UCSD-AML1 (cell line): ENCODE data around the gene ANO2.

ENCODE experiments used
- DNase-seq: peaks from one replicate; lab custom pipeline; 2025; ENCODE audit not compliant: unreplicated experiment; lab: John Stamatoyannopoulos, UW

The ANO2 gene

GRCh38 chr12:5921027-5921909 is 23.8 kb downstream of the ANO2 start:
- no peak for DNase-seq

DNA sequence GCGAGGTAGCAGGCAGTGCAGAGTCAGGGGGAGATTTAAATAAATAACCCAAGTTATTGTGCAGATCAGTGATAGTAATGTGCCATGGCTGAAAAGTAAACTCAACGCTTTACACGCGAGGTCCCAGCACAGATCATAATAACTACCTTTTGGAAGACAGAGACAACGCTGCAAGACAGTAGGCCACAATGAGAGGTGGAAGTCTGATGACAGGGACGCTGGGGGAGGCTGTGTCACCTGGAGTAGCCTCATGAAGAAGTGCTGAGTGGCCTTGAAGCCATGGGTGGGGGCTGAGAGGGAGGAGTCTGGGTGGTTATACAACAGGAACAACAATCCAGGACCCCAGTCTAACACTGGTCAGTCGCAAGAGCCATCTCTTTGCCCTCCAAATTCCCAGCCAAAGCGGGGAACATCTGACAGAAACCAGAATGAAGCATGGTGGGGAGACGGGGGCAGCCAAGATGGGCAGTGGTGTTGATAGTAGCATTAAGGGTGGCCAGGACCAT is 28.2 kb downstream of the ANO2 start:
- no peak for DNase-seq

DNA sequence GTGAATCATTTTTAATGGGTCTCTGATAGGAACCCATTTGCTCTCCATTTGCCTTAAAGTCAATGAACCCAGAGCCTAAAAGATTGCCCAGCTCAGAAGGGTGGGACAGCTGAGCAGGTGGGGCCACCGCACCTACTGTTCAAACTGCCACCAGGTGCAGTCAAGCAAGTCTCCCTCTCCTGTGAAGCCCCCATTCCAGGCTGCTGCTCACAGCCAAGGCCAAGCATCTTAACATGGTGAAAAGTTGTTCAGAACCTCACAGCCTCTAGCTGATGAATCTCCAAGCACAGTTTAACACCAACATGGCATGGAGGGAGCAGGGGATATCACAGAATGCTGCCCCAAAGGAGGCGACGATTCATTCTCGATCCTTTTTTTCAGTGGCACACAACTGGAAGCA is 29.5 kb downstream of the ANO2 start:
- no peak for DNase-seq

DNA sequence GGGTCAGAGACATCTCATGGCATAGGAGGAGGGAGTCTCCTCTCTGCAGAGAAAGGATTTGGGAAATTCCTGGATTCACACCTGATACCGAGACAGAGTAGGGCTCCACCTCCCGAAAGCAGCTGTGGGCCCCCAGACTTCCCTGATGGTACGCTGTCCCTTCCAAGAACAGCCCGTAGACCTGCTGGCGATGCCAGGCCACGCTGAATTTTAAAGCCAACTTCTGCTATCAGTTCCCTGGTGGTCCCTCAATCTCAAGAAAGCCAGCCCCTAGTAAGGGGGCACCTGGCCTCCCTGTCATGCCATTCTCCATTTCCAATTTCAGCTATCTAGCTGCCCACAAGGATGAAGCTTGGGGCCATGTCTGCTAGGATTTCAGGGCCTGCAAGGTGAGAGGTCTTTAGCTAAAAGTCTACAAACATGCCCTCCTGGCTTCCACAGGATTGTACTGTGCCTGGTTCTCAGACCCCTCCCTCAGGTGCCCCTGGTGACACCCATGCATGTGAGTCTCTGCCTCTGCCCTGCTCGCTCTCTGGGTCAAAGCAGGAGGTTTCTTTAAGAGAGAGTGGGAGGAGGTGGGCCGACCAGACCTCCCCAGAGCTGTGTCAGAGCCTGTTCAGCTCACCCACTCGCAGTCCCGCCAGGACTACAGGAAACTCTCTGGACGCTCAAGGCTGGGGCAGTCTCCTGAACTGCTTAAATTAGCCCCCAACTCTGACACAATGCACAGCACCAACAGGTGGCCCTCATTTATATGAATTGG is 30.5 kb downstream of the ANO2 start:
- DNase-seq: no peak

DNA sequence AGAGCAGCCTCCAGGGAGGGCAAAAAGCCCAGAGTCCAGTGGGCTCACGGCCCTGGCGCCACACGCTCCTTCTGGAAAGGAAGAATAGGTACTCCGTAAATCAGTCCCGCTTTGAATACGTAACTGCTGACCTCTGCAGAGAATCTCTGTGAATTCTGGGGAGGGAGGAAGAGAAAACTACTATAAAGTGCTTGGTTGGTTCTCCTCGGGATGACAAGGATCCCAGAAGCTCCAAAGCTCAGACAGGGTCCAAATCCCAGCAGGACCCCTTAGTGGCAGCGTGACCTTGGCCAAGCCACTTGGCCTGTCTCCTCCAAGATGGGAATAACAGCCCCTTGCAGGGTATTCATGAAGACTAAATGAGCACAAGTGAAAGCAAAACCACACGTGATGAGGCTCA is 31.7 kb downstream of the ANO2 start:
- no peak for DNase-seq

DNA sequence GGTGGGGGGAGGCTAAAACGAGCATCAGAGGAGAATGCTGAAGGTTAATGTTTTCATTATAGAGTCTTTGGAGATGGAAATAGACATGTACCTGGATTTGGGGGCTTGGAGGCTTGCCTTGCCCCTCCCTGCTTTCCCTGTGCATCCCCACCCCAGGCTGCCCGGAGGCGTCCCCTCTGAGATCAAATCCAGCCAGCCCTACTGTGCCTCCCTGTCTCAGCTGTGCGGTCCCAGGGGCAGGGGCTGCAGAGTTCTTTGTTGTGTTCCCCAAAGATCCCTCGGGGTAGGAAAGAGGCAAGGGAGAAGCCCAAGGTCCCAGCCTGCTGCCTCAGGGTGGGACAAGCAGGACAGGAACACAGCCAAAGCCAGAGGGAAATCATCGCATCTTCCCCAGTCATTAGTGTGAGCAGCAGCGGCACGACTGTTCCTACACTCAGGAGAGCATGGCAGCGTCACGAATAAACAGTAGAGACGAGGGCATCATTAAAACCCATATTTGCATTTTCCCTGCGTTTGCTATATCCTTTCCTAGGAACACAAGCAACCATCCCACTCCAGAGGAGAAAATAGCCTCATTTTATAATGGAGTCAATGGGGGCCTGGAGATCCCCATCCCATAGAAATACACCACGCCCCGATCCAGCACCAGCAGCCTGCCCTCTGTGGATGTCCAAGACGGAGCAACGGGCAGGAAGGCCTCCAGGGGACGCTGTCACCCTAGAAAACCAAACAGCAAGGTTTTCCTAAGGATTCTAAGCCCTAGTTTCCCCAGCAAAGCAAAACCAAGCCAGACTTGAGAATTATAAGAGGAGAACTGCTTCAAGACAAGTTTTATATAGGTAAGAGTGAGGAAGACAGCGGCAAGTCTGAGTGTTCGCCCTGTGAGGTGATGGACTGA is 32.4 kb downstream of the ANO2 start:
- no peak for DNase-seq

DNA sequence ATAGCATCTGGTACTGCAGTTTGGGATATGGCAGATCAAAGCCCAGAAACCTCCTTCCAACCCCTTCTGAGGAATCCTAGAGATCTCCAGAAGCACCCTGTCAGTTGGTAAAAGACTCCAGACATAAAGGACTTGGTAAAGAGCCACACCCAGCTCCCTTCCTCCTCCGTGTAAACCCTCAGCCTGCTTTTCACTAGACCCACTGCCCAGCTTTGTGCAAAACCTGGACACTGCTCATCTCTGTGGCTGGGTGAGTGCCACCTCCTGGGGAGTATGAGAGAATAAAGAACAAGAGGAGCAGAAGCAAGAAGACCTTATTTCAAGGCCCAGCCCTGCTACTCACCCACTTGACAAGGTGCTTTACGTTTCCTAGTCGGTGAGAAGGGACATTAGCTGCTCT is 33.0 kb downstream of the ANO2 start:
- no peak for DNase-seq

- no peak for DNase-seq
Observed at GRCh38 chr12:5910790-5911548, 34.1 kb downstream of the ANO2 start.

GRCh38 chr12:5909560-5909959 is 35.5 kb downstream of the ANO2 start:
- no peak for DNase-seq

GRCh38 chr12:5908251-5908650 is 36.8 kb downstream of the ANO2 start:
- no peak for DNase-seq

- DNase-seq: no peak
Observed at GRCh38 chr12:5907807-5908206, 37.3 kb downstream of the ANO2 start.

GRCh38 chr12:5905757-5906156 is 39.3 kb downstream of the ANO2 start:
- no peak for DNase-seq

GRCh38 chr12:5904969-5905368 is 40.1 kb downstream of the ANO2 start:
- no peak for DNase-seq

- no peak for DNase-seq
Observed at GRCh38 chr12:5904441-5904840, 40.6 kb downstream of the ANO2 start.

- DNase-seq: no peak
Observed at GRCh38 chr12:5902736-5903135, 42.3 kb downstream of the ANO2 start.

DNA sequence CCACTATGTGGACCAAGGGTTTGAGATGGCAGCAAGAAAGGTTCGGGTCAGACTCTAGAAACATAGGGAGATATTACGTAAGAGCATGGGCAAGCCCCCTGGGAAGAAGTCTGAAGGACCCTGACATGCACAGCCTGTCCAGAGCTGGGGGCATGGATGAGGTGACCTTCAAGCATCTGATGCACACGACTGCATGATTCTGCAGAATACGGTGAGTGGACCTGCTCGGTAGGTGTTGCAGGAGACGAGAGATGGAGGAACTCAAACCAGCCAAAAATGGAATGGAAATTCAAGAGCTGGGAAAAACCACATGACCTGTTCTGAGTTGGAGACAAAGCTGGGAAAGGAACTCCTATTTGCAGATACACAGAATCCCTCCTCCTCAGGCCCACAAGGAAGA is 43.6 kb downstream of the ANO2 start:
- DNase-seq: no peak

DNA sequence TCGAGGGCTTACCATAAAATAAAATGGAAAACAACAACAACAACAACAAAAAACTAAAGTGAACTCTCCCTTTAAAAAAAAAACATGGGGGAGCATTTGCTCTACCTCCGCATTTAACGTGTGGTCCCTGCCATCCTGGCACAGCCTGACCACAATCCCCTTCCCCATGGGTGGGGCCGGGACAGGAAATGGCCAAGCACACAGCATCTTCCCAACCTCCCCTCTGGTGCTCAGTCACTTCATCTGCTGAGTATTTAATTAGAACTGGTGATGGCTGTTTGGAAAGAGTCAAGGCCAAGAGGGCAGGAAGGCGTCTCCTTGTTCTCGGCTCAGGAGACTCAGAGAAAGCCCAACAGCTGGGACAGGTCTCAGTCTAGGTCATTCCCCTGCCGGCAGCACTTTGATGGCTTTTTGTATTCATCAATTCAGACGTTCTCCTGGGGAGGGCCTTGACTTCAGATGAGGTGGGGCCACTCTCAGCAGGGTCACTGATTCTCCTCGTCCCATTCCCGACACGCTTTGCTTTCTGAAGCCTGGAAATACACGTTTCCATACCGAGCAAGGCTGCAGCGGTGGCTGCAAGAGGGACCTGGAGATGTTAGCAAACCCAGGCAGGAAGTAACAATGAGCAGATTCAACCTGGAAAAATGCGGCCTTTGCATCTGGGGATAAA is 44.4 kb downstream of the ANO2 start:
- DNase-seq: no peak

- DNase-seq: no peak
Observed at GRCh38 chr12:5900076-5900475, 45.0 kb downstream of the ANO2 start.

- DNase-seq: no peak
Observed at GRCh38 chr12:5899675-5900074, 45.4 kb downstream of the ANO2 start.

DNA sequence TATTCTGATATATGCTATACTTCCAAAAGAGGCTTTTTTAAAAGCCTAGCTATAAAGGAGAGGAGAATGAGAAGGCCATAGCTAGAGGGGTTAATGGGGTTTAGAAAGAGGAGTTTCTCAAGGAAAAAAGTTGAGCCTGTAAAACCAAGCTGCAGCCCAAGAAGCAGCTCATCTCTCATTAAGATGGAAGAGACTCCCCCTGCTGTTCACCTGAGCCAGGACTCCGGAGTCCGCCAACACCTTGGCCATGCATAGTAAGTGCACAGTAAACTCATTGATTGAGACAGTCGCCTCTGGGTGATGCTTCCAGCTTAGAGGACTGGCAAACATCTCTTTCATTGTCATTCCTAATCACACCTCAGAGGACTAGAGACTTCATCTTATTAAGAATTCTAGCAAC is 46.2 kb downstream of the ANO2 start:
- no peak for DNase-seq
